Measurements from ENCODE around the gene ADGRE1.
"Not testable (repeated sequence)": the region's sequence is repeated elsewhere in the genome, so short reads cannot be mapped to it uniquely, and the experiment has no call there.

Gene ADGRE1

GRCh38 chr19:6866741-6867151 lies 20.6 kb upstream of the ADGRE1 start:
- no peak overlapping the region for H3K4me3 Mint-ChIP-seq
- no peaks in the 10 kb centered on the region for H3K27me3 Mint-ChIP-seq
- H3K27ac Mint-ChIP-seq, result no peak overlapping the region
- H3K36me3 Mint-ChIP-seq (ENCODE audit: low read depth), result no peaks in the 10 kb centered on the region
- peaks cover 21% of the 10 kb centered on the region for H3K4me1 Mint-ChIP-seq (ENCODE audit: low read depth)
- H3K9me3 Mint-ChIP-seq, result no peaks in the 10 kb centered on the region

- H3K27ac Mint-ChIP-seq, result no peak overlapping the region
- peaks cover 10% of the 10 kb centered on the region for H3K4me1 Mint-ChIP-seq (ENCODE audit: low read depth)
- H3K27me3 Mint-ChIP-seq, result no peaks in the 10 kb centered on the region
- H3K36me3 Mint-ChIP-seq (ENCODE audit: low read depth), result no peaks in the 10 kb centered on the region
- H3K4me3 Mint-ChIP-seq, result no peak overlapping the region
- H3K9me3 Mint-ChIP-seq, result peaks cover 3% of the 10 kb centered on the region
Measured at GRCh38 chr19:6868351-6868750, 19.0 kb upstream of the ADGRE1 start.

- H3K4me3 Mint-ChIP-seq; H3K36me3 Mint-ChIP-seq (ENCODE audit: low read depth); H3K27me3 Mint-ChIP-seq; H3K4me1 Mint-ChIP-seq (ENCODE audit: low read depth); H3K9me3 Mint-ChIP-seq; H3K27ac Mint-ChIP-seq: not testable (repeated sequence)
Measured at GRCh38 chr19:6869151-6869882, 18.1 kb upstream of the ADGRE1 start.

- Mint-ChIP-seq H3K36me3 (ENCODE audit: low read depth) (no peaks in the 10 kb centered on the region), H3K27me3 (no peaks in the 10 kb centered on the region), H3K9me3 (peaks cover 3% of the 10 kb centered on the region), H3K4me3 (no peak overlapping the region), H3K4me1 (ENCODE audit: low read depth) (peaks cover 4% of the 10 kb centered on the region), H3K27ac (no peak overlapping the region)
Measured at GRCh38 chr19:6873708-6874431, 13.5 kb upstream of the ADGRE1 start.

GRCh38 chr19:6875218-6875617 lies 12.2 kb upstream of the ADGRE1 start:
- Mint-ChIP-seq H3K27me3 (no peaks in the 10 kb centered on the region), H3K9me3 (peaks cover 3% of the 10 kb centered on the region), H3K27ac (no peak overlapping the region), H3K4me3 (no peak overlapping the region), H3K36me3 (ENCODE audit: low read depth) (no peaks in the 10 kb centered on the region), H3K4me1 (ENCODE audit: low read depth) (peaks cover 4% of the 10 kb centered on the region)

GRCh38 chr19:6876748-6877147 lies 10.6 kb upstream of the ADGRE1 start:
- Mint-ChIP-seq H3K27me3 (no peaks in the 10 kb centered on the region), H3K9me3 (peaks cover 3% of the 10 kb centered on the region), H3K4me1 (ENCODE audit: low read depth) (peaks cover 4% of the 10 kb centered on the region), H3K36me3 (ENCODE audit: low read depth) (no peaks in the 10 kb centered on the region), H3K27ac (no peak overlapping the region), H3K4me3 (no peak overlapping the region)

GRCh38 chr19:6877766-6878165 lies 9.6 kb upstream of the ADGRE1 start:
- Mint-ChIP-seq H3K36me3 (ENCODE audit: low read depth) (no peaks in the 10 kb centered on the region), H3K27ac (no peak overlapping the region), H3K27me3 (no peaks in the 10 kb centered on the region), H3K4me3 (no peak overlapping the region), H3K4me1 (ENCODE audit: low read depth) (peaks cover 4% of the 10 kb centered on the region), H3K9me3 (no peaks in the 10 kb centered on the region)

- Mint-ChIP-seq H3K9me3 (peaks cover 6% of the 10 kb centered on the region), H3K27ac (no peak overlapping the region), H3K27me3 (no peaks in the 10 kb centered on the region), H3K4me3 (no peak overlapping the region), H3K36me3 (ENCODE audit: low read depth) (peaks cover 5% of the 10 kb centered on the region), H3K4me1 (ENCODE audit: low read depth) (peaks cover 44% of the 10 kb centered on the region)
Measured at GRCh38 chr19:6886277-6886897, 992 bp upstream of the ADGRE1 start.

GRCh38 chr19:6888967-6889366 lies 1.6 kb downstream of the ADGRE1 start:
- no peaks in the 10 kb centered on the region for H3K27me3 Mint-ChIP-seq
- H3K4me1 Mint-ChIP-seq (ENCODE audit: low read depth), result peaks cover 68% of the 10 kb centered on the region
- no peak overlapping the region for H3K27ac Mint-ChIP-seq
- H3K9me3 Mint-ChIP-seq, result peaks cover 18% of the 10 kb centered on the region
- no peak overlapping the region for H3K4me3 Mint-ChIP-seq
- peaks cover 17% of the 10 kb centered on the region for H3K36me3 Mint-ChIP-seq (ENCODE audit: low read depth)

GRCh38 chr19:6890401-6890913 lies 3.1 kb downstream of the ADGRE1 start:
- H3K36me3 Mint-ChIP-seq (ENCODE audit: low read depth), result peaks cover 29% of the 10 kb centered on the region
- H3K9me3 Mint-ChIP-seq, result peaks cover 33% of the 10 kb centered on the region
- no peaks in the 10 kb centered on the region for H3K27me3 Mint-ChIP-seq
- H3K27ac Mint-ChIP-seq, result peak overlapping the region; percentile 36
- peak overlapping the region; percentile 6 for H3K4me3 Mint-ChIP-seq
- H3K4me1 Mint-ChIP-seq (ENCODE audit: low read depth), result peaks cover 69% of the 10 kb centered on the region

- H3K4me1 Mint-ChIP-seq (ENCODE audit: low read depth), result peaks cover 69% of the 10 kb centered on the region
- H3K9me3 Mint-ChIP-seq, result peaks cover 36% of the 10 kb centered on the region
- H3K36me3 Mint-ChIP-seq (ENCODE audit: low read depth), result peaks cover 29% of the 10 kb centered on the region
- no peaks in the 10 kb centered on the region for H3K27me3 Mint-ChIP-seq
- peak overlapping the region; percentile 36 for H3K27ac Mint-ChIP-seq
- H3K4me3 Mint-ChIP-seq, result peak overlapping the region; percentile 6
Measured at GRCh38 chr19:6890938-6891337, 3.6 kb downstream of the ADGRE1 start.

GRCh38 chr19:6891761-6892385 lies 4.5 kb downstream of the ADGRE1 start:
- Mint-ChIP-seq H3K36me3 (ENCODE audit: low read depth) (peaks cover 29% of the 10 kb centered on the region), H3K27me3 (no peaks in the 10 kb centered on the region), H3K4me3 (peak overlapping the region; percentile 15), H3K9me3 (peaks cover 39% of the 10 kb centered on the region), H3K4me1 (ENCODE audit: low read depth) (peaks cover 61% of the 10 kb centered on the region), H3K27ac (peak overlapping the region; percentile 43)

- Mint-ChIP-seq H3K4me3 (no peak overlapping the region), H3K9me3 (peaks cover 40% of the 10 kb centered on the region), H3K27ac (peak overlapping the region; percentile 57), H3K27me3 (no peaks in the 10 kb centered on the region), H3K4me1 (ENCODE audit: low read depth) (peaks cover 40% of the 10 kb centered on the region), H3K36me3 (ENCODE audit: low read depth) (peaks cover 33% of the 10 kb centered on the region)
Measured at GRCh38 chr19:6894313-6894712, 6.9 kb downstream of the ADGRE1 start.

GRCh38 chr19:6903446-6903845 lies 16.1 kb downstream of the ADGRE1 start:
- Mint-ChIP-seq H3K4me3 (no peak overlapping the region), H3K27me3 (no peaks in the 10 kb centered on the region), H3K4me1 (ENCODE audit: low read depth) (no peaks in the 10 kb centered on the region), H3K27ac (no peak overlapping the region), H3K36me3 (ENCODE audit: low read depth) (peaks cover 41% of the 10 kb centered on the region), H3K9me3 (peaks cover 27% of the 10 kb centered on the region)
